ENCODE results near the gene HDAC9.

GRCh38 chr7:18467011-18467410 lies 28.5 kb upstream of the HDAC9 start:
- TF ChIP-seq CTCF (conservative IDR thresholded peaks at IDR 0.05; ENCODE audit: low read length) = no peak
- TF ChIP-seq EZH2phosphoT487 (IDR thresholded peaks at IDR 0.05; ENCODE audit: borderline replicate concordance) = no peak

Measured in Loucy (cell line).